A549 treated with GW870086 at 1 μM for 4 hours (cell line): ENCODE results near the gene EML1. TPM values are rescaled to one million over a fixed set of nuclear protein-coding genes. Genes with fewer than 3 reads are reported as not detected.

Source experiments
- total RNA-seq: library from RNA; stranded (reverse); fragments of 200-300 nt; extraction: Qiagen RNA extraction; gene quantifications from 5 replicates; pipeline ENCODE4 v1.2.3, GENCODE V29; 2022; ENCODE audit warnings: low read depth

Gene EML1, protein sequence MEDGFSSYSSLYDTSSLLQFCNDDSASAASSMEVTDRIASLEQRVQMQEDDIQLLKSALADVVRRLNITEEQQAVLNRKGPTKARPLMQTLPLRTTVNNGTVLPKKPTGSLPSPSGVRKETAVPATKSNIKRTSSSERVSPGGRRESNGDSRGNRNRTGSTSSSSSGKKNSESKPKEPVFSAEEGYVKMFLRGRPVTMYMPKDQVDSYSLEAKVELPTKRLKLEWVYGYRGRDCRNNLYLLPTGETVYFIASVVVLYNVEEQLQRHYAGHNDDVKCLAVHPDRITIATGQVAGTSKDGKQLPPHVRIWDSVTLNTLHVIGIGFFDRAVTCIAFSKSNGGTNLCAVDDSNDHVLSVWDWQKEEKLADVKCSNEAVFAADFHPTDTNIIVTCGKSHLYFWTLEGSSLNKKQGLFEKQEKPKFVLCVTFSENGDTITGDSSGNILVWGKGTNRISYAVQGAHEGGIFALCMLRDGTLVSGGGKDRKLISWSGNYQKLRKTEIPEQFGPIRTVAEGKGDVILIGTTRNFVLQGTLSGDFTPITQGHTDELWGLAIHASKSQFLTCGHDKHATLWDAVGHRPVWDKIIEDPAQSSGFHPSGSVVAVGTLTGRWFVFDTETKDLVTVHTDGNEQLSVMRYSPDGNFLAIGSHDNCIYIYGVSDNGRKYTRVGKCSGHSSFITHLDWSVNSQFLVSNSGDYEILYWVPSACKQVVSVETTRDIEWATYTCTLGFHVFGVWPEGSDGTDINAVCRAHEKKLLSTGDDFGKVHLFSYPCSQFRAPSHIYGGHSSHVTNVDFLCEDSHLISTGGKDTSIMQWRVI
- 30.1 to 39.6 TPM (median 37.3 TPM) in 5 replicates for total RNA-seq

GRCh38 chr14:99793213-99794150 lies at the start of gene EML1:
Gene EML1 (plus strand): TSS chr14:99793413. CDS start chr14:99793477, 64 bp downstream.

Other genes starting within 250 kb of the EML1 start
- 33.8 to 44.2 TPM (median 41.9 TPM) in 5 replicates for gene CCDC85C, start 189.2 kb upstream of the EML1 start, total RNA-seq
- 0.16 to 0.38 TPM (median 0.20 TPM) in 5 replicates for gene HHIPL1, start 148.3 kb upstream of the EML1 start, total RNA-seq
- gene CYP46A1, start 109.1 kb upstream of the EML1 start, total RNA-seq, result 0.07 to 0.42 TPM (median 0.16 TPM) in 5 replicates